Measurements from ENCODE around the gene CDK14.

DNA sequence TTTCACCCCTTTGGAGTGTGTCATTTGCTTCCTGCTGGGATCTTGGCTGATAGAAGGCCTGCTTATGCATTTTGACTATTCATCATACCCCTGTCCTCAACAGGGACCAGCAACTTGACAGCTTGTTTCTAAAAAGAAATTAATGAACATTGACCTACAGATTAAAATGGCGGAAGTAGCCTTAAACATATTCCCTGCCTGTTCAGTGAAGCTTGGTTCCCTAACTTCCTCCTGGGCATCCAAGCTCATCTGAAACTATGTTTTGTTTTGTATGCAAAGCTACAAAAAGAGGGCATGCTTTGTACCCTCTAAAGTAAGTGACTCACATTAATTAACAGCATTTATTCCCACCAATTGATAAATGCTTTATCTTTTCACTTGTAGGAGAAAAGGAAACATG, 26.8 kb upstream of the CDK14 start:
- TF ChIP-seq, protein P1, sequence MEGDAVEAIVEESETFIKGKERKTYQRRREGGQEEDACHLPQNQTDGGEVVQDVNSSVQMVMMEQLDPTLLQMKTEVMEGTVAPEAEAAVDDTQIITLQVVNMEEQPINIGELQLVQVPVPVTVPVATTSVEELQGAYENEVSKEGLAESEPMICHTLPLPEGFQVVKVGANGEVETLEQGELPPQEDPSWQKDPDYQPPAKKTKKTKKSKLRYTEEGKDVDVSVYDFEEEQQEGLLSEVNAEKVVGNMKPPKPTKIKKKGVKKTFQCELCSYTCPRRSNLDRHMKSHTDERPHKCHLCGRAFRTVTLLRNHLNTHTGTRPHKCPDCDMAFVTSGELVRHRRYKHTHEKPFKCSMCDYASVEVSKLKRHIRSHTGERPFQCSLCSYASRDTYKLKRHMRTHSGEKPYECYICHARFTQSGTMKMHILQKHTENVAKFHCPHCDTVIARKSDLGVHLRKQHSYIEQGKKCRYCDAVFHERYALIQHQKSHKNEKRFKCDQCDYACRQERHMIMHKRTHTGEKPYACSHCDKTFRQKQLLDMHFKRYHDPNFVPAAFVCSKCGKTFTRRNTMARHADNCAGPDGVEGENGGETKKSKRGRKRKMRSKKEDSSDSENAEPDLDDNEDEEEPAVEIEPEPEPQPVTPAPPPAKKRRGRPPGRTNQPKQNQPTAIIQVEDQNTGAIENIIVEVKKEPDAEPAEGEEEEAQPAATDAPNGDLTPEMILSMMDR (IDR thresholded peaks at IDR 0.05; ENCODE audit: borderline replicate concordance, extremely low read depth, low read length, poor library complexity, severe bottlenecking), result no peak
- TF ChIP-seq EZH2 (IDR thresholded peaks at IDR 0.05; ENCODE audit: borderline replicate concordance, low read depth, low read length, severe bottlenecking), result no peak

Measured in DND-41 (cell line).